Ascending aorta (tissue), 2 donors: ENCODE data around the gene RENBP. TPM values are rescaled to one million over a fixed set of nuclear protein-coding genes. Genes with fewer than 3 reads are reported as not detected.
A peak's percentile ranks its signal among the peaks of the same experiment; 100 is the strongest.

Experiments
- DNase-seq, 2 donors: peaks; one replicate each; pipeline ENCODE4 v3.0.0-alpha.2; 2019; ENCODE audit warnings: low spot score in 2 of 2
- H3K27ac ChIP-seq, 2 donors: fragments of 200-600 bp; sonication (generic); one replicate each; pipeline ENCODE4 v1.5.1; 2016 to 2017; ENCODE audit warnings: mild to moderate bottlenecking in 1 of 2
- H3K27me3 ChIP-seq: fragments of 200-600 bp; sonication (generic); one replicate; pipeline ENCODE4 v1.5.1; 2017
- H3K36me3 ChIP-seq, 2 donors: fragments of 200-600 bp; sonication (generic); one replicate each; pipeline ENCODE4 v1.5.1; 2016
- H3K4me1 ChIP-seq, 2 donors: fragments of 200-600 bp; sonication (generic); one replicate each; pipeline ENCODE4 v1.5.1; 2016 to 2017; ENCODE audit warnings: mild to moderate bottlenecking in 1 of 2
- H3K4me3 ChIP-seq, 2 donors: fragments of 200-600 bp; sonication (generic); one replicate each; pipeline ENCODE4 v1.5.1; 2016 to 2017; ENCODE audit warnings: mild to moderate bottlenecking in 1 of 2
- H3K9me3 ChIP-seq, 2 donors: fragments of 200-600 bp; sonication (generic); one replicate each; pipeline ENCODE4 v1.5.1; 2016
- intact Hi-C: fragments of 100-400 bp; cut with DNase I; formaldehyde crosslinking; loops from one replicate; pipeline ENCODE4 v1.15.1; 2023
- total RNA-seq: library from RNA; depleted of rRNA; stranded (reverse); fragments of >200 nt; gene quantifications from one replicate; pipeline ENCODE4 v1.1.0, GENCODE V29; 2016
- TF ChIP-seq, protein P1 (sequence below), 3 experiments: fragments of 200-600 bp in 2 of 3; fragments of 450-650 bp in 1 of 3; sonication (generic) in 2 of 3; IDR thresholded peaks; one replicate each; pipeline ENCODE4 v1.5.1; 2016 to 2019; ENCODE audit warnings: antibody characterized with exemption in 3 of 3, mild to moderate bottlenecking in 1 of 3, moderate library complexity in 1 of 3

The RENBP gene
- total RNA-seq, 1 donor from 2014 or later = 15.5 TPM

DNA sequence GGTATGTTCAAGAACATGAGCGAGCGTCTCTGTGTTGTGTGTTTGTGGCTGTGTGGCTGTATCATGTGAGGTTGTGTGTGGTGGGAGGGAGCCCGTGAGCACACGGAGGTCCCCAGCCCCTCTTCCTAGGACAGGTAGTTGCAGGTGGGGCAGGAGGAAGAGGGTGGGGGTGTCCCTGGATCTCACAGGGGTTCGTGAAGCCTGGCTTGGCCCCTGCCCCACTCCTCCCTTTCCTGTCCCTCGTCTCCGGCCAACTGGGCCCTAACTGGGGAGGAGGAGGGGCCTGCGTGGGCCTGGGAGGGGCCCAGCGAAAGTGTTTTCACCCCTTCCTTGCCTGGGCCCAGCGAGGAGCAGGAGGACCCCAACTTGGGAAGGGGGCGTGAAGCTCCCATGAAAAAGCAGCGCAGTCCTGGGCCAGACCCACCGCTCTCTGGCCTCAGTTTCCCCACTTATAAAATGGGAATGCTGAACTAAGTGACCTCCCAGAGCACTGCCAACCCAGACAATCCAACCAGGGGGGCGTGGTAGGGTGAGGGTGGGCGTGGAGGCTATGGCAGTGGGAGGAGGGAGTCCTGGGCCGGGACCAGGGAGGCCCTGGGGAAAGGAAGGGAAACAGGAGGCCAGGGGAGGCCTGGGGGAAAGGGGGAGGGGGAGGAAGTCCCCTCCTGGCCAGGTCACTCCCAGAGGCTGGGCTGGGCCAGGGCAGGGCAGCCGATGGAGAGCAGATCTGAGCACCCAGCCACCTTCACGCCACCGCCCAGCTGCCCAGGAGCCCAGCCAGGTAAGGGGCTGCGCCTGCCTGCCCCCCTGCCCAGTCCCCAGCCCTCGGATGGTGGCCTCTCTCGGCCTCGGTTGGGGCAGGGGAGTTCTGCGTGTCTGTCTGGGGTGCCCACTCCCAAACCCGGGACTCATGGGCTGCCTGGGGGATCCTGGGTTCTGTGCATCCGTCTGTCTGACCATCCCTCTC is 40.2 kb downstream of the RENBP start, which contains the start of gene AVPR2:
Gene AVPR2, plus strand, starts transcription at position 683 of the 967 bp plus-strand sequence. CDS start 473 bp downstream, outside the sequence.
- no peaks in the 10 kb centered on the region for H3K36me3 ChIP-seq
- DNase-seq = no peak
- H3K4me1 ChIP-seq = no peaks in the 10 kb centered on the region
- H3K9me3 ChIP-seq = no peaks in the 10 kb centered on the region
- intact Hi-C loops = no loop called here
- no peak within 1 kb of the TSS for H3K27ac ChIP-seq
- TF ChIP-seq, protein P1, sequence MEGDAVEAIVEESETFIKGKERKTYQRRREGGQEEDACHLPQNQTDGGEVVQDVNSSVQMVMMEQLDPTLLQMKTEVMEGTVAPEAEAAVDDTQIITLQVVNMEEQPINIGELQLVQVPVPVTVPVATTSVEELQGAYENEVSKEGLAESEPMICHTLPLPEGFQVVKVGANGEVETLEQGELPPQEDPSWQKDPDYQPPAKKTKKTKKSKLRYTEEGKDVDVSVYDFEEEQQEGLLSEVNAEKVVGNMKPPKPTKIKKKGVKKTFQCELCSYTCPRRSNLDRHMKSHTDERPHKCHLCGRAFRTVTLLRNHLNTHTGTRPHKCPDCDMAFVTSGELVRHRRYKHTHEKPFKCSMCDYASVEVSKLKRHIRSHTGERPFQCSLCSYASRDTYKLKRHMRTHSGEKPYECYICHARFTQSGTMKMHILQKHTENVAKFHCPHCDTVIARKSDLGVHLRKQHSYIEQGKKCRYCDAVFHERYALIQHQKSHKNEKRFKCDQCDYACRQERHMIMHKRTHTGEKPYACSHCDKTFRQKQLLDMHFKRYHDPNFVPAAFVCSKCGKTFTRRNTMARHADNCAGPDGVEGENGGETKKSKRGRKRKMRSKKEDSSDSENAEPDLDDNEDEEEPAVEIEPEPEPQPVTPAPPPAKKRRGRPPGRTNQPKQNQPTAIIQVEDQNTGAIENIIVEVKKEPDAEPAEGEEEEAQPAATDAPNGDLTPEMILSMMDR (IDR thresholded peaks at IDR 0.05) = no peak
- H3K4me3 ChIP-seq = no peak within 1 kb of the TSS
- H3K27me3 ChIP-seq = no peaks in the 10 kb centered on the region

DNA sequence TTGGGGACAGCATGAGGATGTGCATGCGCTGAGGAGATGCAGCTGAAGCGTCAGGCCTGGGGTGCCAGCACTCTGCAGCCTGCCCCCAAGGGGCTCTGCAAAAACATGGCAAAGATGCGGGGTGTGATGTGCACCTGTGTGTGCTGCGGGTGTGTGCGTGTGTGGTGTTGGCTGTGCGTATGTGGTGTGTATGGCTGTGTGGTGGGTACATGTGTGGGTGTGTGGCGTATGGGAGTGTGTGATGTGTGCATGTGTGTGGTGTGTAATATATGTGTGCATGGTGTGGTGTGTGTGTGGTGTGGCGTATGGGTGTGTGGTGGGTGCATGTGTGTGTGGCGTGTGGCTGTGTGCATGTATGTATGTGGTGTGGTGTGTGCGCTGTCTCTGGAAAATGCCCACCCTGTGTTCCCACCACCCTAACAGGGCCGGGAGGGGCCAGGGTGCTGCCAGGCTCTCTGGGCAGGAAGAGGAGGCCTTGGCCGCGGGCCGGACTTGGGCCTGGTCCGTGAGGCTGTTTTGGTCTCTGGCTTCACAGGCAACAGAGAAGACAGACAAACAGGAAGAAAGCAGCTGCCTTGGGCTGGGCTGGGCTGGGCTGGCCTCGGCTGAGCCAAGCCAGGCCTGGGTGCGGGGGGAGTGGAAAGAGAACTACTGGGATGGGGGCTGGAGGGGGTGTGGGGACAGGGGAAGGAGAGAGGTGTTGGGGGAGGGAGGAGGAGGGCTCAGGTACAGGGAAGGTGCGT is 41.0 kb downstream of the RENBP start:
- TF ChIP-seq, protein P1 (IDR thresholded peaks at IDR 0.05) = no peak
- H3K9me3 ChIP-seq = no peaks in the 10 kb centered on the region
- no peaks in the 10 kb centered on the region for H3K4me1 ChIP-seq
- H3K27me3 ChIP-seq = no peaks in the 10 kb centered on the region
- no peak overlapping the region for H3K4me3 ChIP-seq
- intact Hi-C loops = no loop called here
- H3K36me3 ChIP-seq = no peaks in the 10 kb centered on the region
- DNase-seq = no peak
- no peak overlapping the region for H3K27ac ChIP-seq

- H3K27me3 ChIP-seq = no peaks in the 10 kb centered on the region
- TF ChIP-seq, protein P1 (IDR thresholded peaks at IDR 0.05) = no peak
- H3K9me3 ChIP-seq = no peaks in the 10 kb centered on the region
- no peak overlapping the region for H3K4me3 ChIP-seq
- DNase-seq = no peak
- H3K27ac ChIP-seq = no peak overlapping the region
- intact Hi-C loops = no loop called here
- H3K36me3 ChIP-seq = no peaks in the 10 kb centered on the region
- no peaks in the 10 kb centered on the region for H3K4me1 ChIP-seq
These were observed 42.1 kb downstream of the RENBP start for GRCh38 chrX:153902385-153902784.

- Histone ChIP-seq H3K4me3 (no peak overlapping the region), H3K9me3 (no peaks in the 10 kb centered on the region), H3K27ac (no peak overlapping the region), H3K27me3 (no peaks in the 10 kb centered on the region), H3K36me3 (no peaks in the 10 kb centered on the region), H3K4me1 (no peaks in the 10 kb centered on the region)
- intact Hi-C loops = no loop called here
- DNase-seq = no peak
- TF ChIP-seq, protein P1 (IDR thresholded peaks at IDR 0.05) = no peak
These were observed 42.7 kb downstream of the RENBP start for GRCh38 chrX:153901753-153902140.

DNA sequence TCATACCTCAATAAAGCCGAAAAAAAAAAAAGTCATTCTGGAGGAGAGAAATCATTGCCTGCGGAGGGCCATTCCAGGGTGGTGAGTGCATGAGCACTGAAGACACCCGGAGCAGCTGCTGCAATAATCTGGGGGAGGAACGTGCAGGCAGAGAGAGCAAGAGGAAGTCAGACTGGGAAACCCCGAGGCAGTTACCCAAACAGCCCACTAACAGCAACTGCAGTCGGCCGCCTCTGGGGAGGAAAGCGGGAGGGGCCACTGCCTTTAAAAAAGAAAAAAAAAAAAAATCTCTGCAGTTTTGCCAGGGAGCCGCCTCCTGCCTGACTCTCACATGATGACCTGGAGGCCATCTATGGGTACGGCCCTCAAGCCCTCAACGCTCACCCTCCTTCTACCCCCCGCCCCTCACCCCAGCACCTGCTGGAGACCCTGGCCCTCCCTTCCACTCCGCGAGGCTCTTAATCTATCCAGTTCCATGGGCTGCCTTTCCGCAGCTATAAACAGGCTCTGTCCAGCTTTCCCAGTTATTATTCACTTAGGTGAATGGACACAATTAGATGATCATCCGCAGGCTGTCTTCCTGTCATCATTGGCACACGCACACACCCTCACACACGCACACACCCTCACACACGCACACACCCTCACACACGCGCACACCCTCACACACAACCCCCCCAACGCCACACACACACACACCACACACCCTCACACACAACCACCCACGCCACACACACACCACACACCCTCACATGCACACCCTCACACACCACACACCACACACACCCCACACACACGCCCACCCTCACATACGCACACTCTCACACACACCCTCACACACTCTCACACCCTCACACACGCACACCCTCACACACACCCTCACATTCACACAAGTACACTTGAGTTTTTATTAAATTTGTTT is 43.4 kb downstream of the RENBP start:
- H3K27ac ChIP-seq = no peak overlapping the region
- TF ChIP-seq, protein P1 (IDR thresholded peaks at IDR 0.05) = no peak
- DNase-seq = peak in 1 of 2 donors; percentile 76
- H3K4me1 ChIP-seq = no peaks in the 10 kb centered on the region
- no peaks in the 10 kb centered on the region for H3K9me3 ChIP-seq
- intact Hi-C loops = no loop called here
- no peak overlapping the region for H3K4me3 ChIP-seq
- no peaks in the 10 kb centered on the region for H3K27me3 ChIP-seq
- no peaks in the 10 kb centered on the region for H3K36me3 ChIP-seq
